Adrenal gland (tissue), 12 donors: ENCODE data around the gene AFM. TPM values are rescaled to one million over a fixed set of nuclear protein-coding genes. Genes with fewer than 3 reads are reported as not detected.

Experiments
- DNase-seq, 7 donors: peaks; one replicate each; pipeline ENCODE4 v3.0.0-alpha.2; 2019 to 2020
- H3K27ac ChIP-seq, 5 donors: fragments of 200-600 bp; sonication (generic) in 4 of 5; 1 replicate in 3 of 5; 2 replicates in 2 of 5; pipeline versions ENCODE4 v1.5.1 to v1.8.0; 2016 to 2020; ENCODE audit warnings: mild to moderate bottlenecking in 1 of 5
- H3K27me3 ChIP-seq: fragments of 200-600 bp; 2 replicates; pipeline ENCODE4 v1.8.0; 2021
- H3K36me3 ChIP-seq, 2 donors: fragments of 200-600 bp; replicated peaks in 1 of 2; 1 replicate in 1 of 2; 2 replicates in 1 of 2; pipeline versions ENCODE4 v1.5.1 to v1.8.0; 2018 to 2022
- H3K4me1 ChIP-seq, 2 donors: fragments of 200-600 bp; replicated peaks in 1 of 2; 1 replicate in 1 of 2; 2 replicates in 1 of 2; pipeline versions ENCODE4 v1.5.1 to v1.8.0; 2018 to 2021
- H3K4me3 ChIP-seq, 4 donors: fragments of 200-600 bp; sonication (generic) in 3 of 4; one replicate each; pipeline ENCODE4 v1.5.1; 2016 to 2018
- H3K9me3 ChIP-seq, 3 donors: fragments of 200-600 bp; sonication (generic) in 1 of 3; replicated peaks in 1 of 3; 1 replicate in 2 of 3; 2 replicates in 1 of 3; pipeline versions ENCODE4 v1.5.1 to v1.8.0; 2016 to 2021
- CTCF ChIP-seq, 6 experiments: fragments of 450-650 bp in 4 of 6; fragments of 200-600 bp in 2 of 6; sonication (generic) in 1 of 6; IDR thresholded peaks; 1 replicate in 5 of 6; 2 replicates in 1 of 6; pipeline versions ENCODE4 v1.5.1 to v1.8.0; 2016 to 2021; ENCODE audit warnings: antibody characterized with exemption in 6 of 6, mild to moderate bottlenecking in 2 of 6, moderate library complexity in 1 of 6
- POLR2A ChIP-seq, 2 donors: fragments of 450-650 bp; IDR thresholded peaks; one replicate each; pipeline ENCODE4 v1.6.1; 2017; ENCODE audit warnings: antibody characterized with exemption in 2 of 2, mild to moderate bottlenecking in 2 of 2, moderate library complexity in 1 of 2
- WGBS, 4 donors: extraction: QIAGEN DNeasy Blood & Tissue Kit in 2 of 4; methylation state at CpG; one replicate each; pipeline versions ENCODE4 v1.1.5 to v1.1.7; 2013 to 2017; 5-methylcytosine and 5-hydroxymethylcytosine counted together
- intact Hi-C, 2 donors: fragments of 100-400 bp; cut with DNase I; formaldehyde crosslinking; loops; one replicate each; pipeline versions ENCODE4 v1.14.1 to v1.15.0; 2022 to 2023
- polyA plus RNA-seq, 3 donors: library from polyadenylated mRNA; stranded (reverse); fragments of 200-250 nt in 2 of 3; fragments of 350-450 nt in 1 of 3; fragmentation: Illumina TruSeq in 1 of 3; extraction: RNeasy Lipid Tissue Mini Kit (QIAGEN cat#74804) in 1 of 3; gene quantifications; one replicate each; pipeline ENCODE4 v1.2.3, GENCODE V29; 2013 to 2014
- total RNA-seq, 9 donors: library from RNA; depleted of rRNA in 4 of 9; stranded (reverse); fragments of >200 nt in 4 of 9; fragments of 120-200 nt in 1 of 9; fragmentation: NEBNext Ultra II Directional in 1 of 9; extraction: Animal tissue kit (Norgen Biotek cat#: 25700) in 1 of 9; gene quantifications; one replicate each; pipeline versions ENCODE4 v1.1.0 to v1.2.4, GENCODE V29; 2013 to 2023
- donor health status: healthy with polysubstance abuse.
- donor health status: Bipolar disorder and iron deficiency.
- donor health status: DM: yes; HTN: yes; CAD: no.
- donor health status: DM: no; HTN: no; CAD: no.
- donor health status: DM: no; HTN: no; CAD: no.
- donor health status: DM: yes; HTN: yes; CAD: no.

AFM gene
- total and polyA plus RNA-seq, 12 donors, result not detected

DNA sequence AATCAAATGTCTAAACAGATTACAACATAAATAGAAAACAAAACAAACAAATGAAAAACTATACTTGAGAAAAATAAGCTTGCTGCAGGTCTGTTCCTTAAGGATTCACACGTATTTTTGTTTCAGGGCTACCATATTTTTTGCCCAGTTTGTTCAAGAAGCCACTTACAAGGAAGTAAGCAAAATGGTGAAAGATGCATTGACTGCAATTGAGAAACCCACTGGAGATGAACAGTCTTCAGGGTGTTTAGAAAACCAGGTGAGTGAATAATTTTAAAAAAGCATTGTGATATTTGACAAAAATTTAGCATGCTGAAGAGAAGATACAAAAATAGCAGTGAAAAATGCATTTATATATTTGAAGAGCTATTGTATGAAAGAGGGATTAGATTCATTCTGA, 43.5 kb upstream of the AFM start:
- Histone ChIP-seq H3K9me3 (no peaks in the 10 kb centered on the region), H3K4me3 (no peak overlapping the region), H3K27me3 (no peaks in the 10 kb centered on the region), H3K36me3 (no peaks in the 10 kb centered on the region), H3K4me1 (no peaks in the 10 kb centered on the region), H3K27ac (no peak overlapping the region)
- DNase-seq, result no peak
- TF ChIP-seq POLR2A (IDR thresholded peaks at IDR 0.05), result no peak
- no peak for TF ChIP-seq CTCF (IDR thresholded peaks at IDR 0.05)
- 82 to 89% (median 84%) methylated on average over 1 of the region's 1 CpG for WGBS, 4 donors
- intact Hi-C loops, result no loop called here

- Histone ChIP-seq H3K27me3 (no peaks in the 10 kb centered on the region), H3K36me3 (no peaks in the 10 kb centered on the region), H3K4me1 (no peaks in the 10 kb centered on the region), H3K9me3 (no peaks in the 10 kb centered on the region), H3K4me3 (no peak overlapping the region), H3K27ac (no peak overlapping the region)
- DNase-seq, result no peak
- TF ChIP-seq CTCF (IDR thresholded peaks at IDR 0.05) (no peak), POLR2A (IDR thresholded peaks at IDR 0.05) (no peak)
- intact Hi-C loops, result no loop called here
- 58 to 68% (median 60%) methylated on average over 2 of the region's 2 CpGs for WGBS, 4 donors
Observed at GRCh38 chr4:73438582-73439215, 42.8 kb upstream of the AFM start.

DNA sequence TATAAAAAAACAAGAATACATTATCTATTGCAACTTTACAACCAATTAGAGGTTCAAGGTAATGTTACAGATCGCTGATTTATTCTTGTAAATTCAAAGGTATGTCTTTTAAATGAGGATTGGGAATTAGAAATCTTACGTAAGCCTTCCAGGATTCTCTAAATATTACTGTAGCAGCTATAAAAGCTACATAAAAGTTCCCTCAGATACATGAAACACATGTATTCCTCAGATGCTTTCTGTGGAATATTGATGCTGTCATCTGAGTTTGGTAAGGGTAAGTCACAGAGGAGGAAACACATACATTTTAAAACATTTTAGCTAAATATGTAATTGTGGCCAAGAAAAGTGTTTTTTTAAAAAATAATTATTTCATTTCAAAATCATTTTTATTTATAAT, 42.1 kb upstream of the AFM start:
- TF ChIP-seq CTCF (IDR thresholded peaks at IDR 0.05), result no peak
- no peak for TF ChIP-seq POLR2A (IDR thresholded peaks at IDR 0.05)
- no peaks in the 10 kb centered on the region for H3K9me3 ChIP-seq
- intact Hi-C loops, result no loop called here
- H3K4me3 ChIP-seq, result no peak overlapping the region
- no peaks in the 10 kb centered on the region for H3K4me1 ChIP-seq
- H3K27me3 ChIP-seq, result no peaks in the 10 kb centered on the region
- H3K36me3 ChIP-seq, result no peaks in the 10 kb centered on the region
- WGBS, 4 donors, result 77 to 78% (median 77%) methylated on average over 2 of the region's 2 CpGs
- no peak for DNase-seq
- no peak overlapping the region for H3K27ac ChIP-seq

DNA sequence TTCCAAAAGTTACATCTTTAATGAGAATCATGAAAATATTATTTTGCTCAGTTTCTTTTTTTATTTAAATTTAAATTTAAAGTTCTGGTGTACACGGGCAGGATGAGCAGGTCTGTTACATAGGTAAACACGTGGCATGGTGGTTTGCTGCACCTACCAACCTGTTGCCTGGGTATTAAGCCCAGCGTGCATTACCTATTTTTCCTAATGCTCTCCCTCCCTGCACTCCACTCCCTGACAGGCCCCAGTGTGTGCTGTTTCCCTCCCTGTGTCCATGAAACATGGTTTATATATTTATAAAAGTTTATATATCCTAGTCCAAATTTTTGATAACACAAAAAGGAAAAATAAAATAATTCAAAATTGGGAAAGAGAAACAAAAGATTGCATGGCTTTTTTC, 41.6 kb upstream of the AFM start:
- H3K4me1 ChIP-seq, result no peaks in the 10 kb centered on the region
- H3K4me3 ChIP-seq, result no peak overlapping the region
- intact Hi-C loops, result no loop called here
- WGBS, 4 donors, result 76 to 84% (median 82%) methylated on average over 3 of the region's 3 CpGs
- no peaks in the 10 kb centered on the region for H3K9me3 ChIP-seq
- no peak overlapping the region for H3K27ac ChIP-seq
- no peaks in the 10 kb centered on the region for H3K27me3 ChIP-seq
- no peaks in the 10 kb centered on the region for H3K36me3 ChIP-seq
- no peak for TF ChIP-seq POLR2A (IDR thresholded peaks at IDR 0.05)
- TF ChIP-seq CTCF (IDR thresholded peaks at IDR 0.05), result no peak
- no peak for DNase-seq
